ENCODE results near the gene TMEM165. TPM values are rescaled to one million over a fixed set of nuclear protein-coding genes. Genes with fewer than 3 reads are reported as not detected.

TMEM165 gene
- total and polyA plus RNA-seq, 10 of the 15 experiments (the other 5 are each of a cell fraction or from before 2014, with no cell fraction given): 18.3 to 141 (median 81.1) TPM

GRCh38 chr4:55381502-55381901, 14.3 kb upstream of the TMEM165 start:
- no peaks in the 10 kb centered on the region for H3K36me3 ChIP-seq (ENCODE audit: control insufficient read depth in 2 of 2, insufficient read depth in 2 of 2, low read length in 1 of 2)
- intact Hi-C loops (cut with micrococcal nuclease; ENCODE audit: unreplicated experiment) (no loop called here), in situ Hi-C loops (cut with MboI) (no loop called here)
- no peaks in the 10 kb centered on the region for H3K9me3 ChIP-seq (replicated peaks; ENCODE audit: control insufficient read depth, insufficient read depth, low read length)
- no peak overlapping the region for H3K9ac ChIP-seq (ENCODE audit: control insufficient read depth, insufficient read depth, low read length)
- TF ChIP-seq ZNF217 (IDR thresholded peaks at IDR 0.05): no peak
- TF ChIP-seq RB1 (IDR thresholded peaks at IDR 0.05; ENCODE audit: borderline replicate concordance): no peak
- no peak for TF ChIP-seq CBFB (IDR thresholded peaks at IDR 0.05; ENCODE audit: low read depth)
- TF ChIP-seq ZNF207 (IDR thresholded peaks at IDR 0.05; ENCODE audit: borderline replicate concordance): no peak
- no peak for TF ChIP-seq IKZF1 (conservative IDR thresholded peaks at IDR 0.05)
- no peak for TF ChIP-seq JUND (IDR thresholded peaks at IDR 0.05; ENCODE audit: low read depth, low read length)
- no peak for TF ChIP-seq TCF3 (IDR thresholded peaks at IDR 0.05; ENCODE audit: borderline replicate concordance, insufficient read depth, low read depth, low read length)
- no peak overlapping the region for H3K27ac ChIP-seq (ENCODE audit: control insufficient read depth, insufficient read depth)
- ChIA-PET RAD21 (ENCODE audit: unreplicated experiment) (no interaction called here), POLR2A (no interaction called here), SMC1A (ENCODE audit: uncharacterized antibody, unreplicated experiment) (no interaction called here), CTCF (no interaction called here)
- BruUV-seq (replicated peaks): no TSS peak
- no peak for ATAC-seq
- no peak for DNase-seq (ENCODE audit: low read depth, low spot score)
- no peak overlapping the region for H2AFZ ChIP-seq (ENCODE audit: control insufficient read depth, low read depth, low read length)
- WGBS (ENCODE audit: insufficient coverage, insufficient replicate concordance, low lambda C conversion rate, missing lambda C conversion rate): 62% methylated on average over 7 of the region's 7 CpGs
- no peaks in the 10 kb centered on the region for H3K79me2 ChIP-seq (ENCODE audit: control insufficient read depth, insufficient read depth, low read length)
- no peaks in the 10 kb centered on the region; a peak in 1 of 4 replicates for H3K27me3 ChIP-seq (replicated peaks in 1 of 2; ENCODE audit: control insufficient read depth in 2 of 2, insufficient read depth in 2 of 2, low read length in 1 of 2)
- H4K20me1 ChIP-seq (ENCODE audit: control insufficient read depth, insufficient read depth): no peaks in the 10 kb centered on the region
- H3K4me3 ChIP-seq: no peak overlapping the region
- H3K4me1 ChIP-seq (ENCODE audit: control insufficient read depth, insufficient read depth, low read length): no peaks in the 10 kb centered on the region
- FAIRE-seq: no peak
- H3K4me2 ChIP-seq (ENCODE audit: control insufficient read depth, insufficient read depth): no peak overlapping the region

GRCh38 chr4:55382488-55383003, 13.2 kb upstream of the TMEM165 start:
- 58% methylated on average over 3 of the region's 3 CpGs for WGBS (ENCODE audit: insufficient coverage, insufficient replicate concordance, low lambda C conversion rate, missing lambda C conversion rate)
- TF ChIP-seq IRF3 (IDR thresholded peaks at IDR 0.05): no peak
- TF ChIP-seq IKZF1 (conservative IDR thresholded peaks at IDR 0.05): no peak
- no peak for TF ChIP-seq NFXL1 (IDR thresholded peaks at IDR 0.05; ENCODE audit: borderline replicate concordance)
- no peak for TF ChIP-seq NR2C2 (IDR thresholded peaks at IDR 0.05; ENCODE audit: borderline replicate concordance, control insufficient read depth, insufficient read length, low read depth)
- no peak for TF ChIP-seq RELA (IDR thresholded peaks at IDR 0.05; ENCODE audit: borderline replicate concordance, partially characterized antibody)
- TF ChIP-seq ZBED1 (IDR thresholded peaks at IDR 0.05; ENCODE audit: borderline replicate concordance): no peak
- no peak for TF ChIP-seq SMAD1 (IDR thresholded peaks at IDR 0.05; ENCODE audit: low read depth, partially characterized antibody)
- no peak for TF ChIP-seq ZNF384 (IDR thresholded peaks at IDR 0.05; ENCODE audit: borderline replicate concordance, low read depth, low read length)
- no peak for TF ChIP-seq KLF5 (IDR thresholded peaks at IDR 0.05; ENCODE audit: partially characterized antibody)
- TF ChIP-seq PKNOX1 (IDR thresholded peaks at IDR 0.05): no peak
- no peak for TF ChIP-seq ZNF24 (IDR thresholded peaks at IDR 0.05)
- no peak for DNase-seq (ENCODE audit: low read depth, low spot score)
- no peak for ATAC-seq
- CTCF ChIA-PET: no interaction called here
- SMC1A ChIA-PET (ENCODE audit: uncharacterized antibody, unreplicated experiment): no interaction called here
- intact Hi-C loops (cut with micrococcal nuclease; ENCODE audit: unreplicated experiment): no loop called here
- no peaks in the 10 kb centered on the region for H3K9me3 ChIP-seq (replicated peaks; ENCODE audit: control insufficient read depth, insufficient read depth, low read length)
- BruUV-seq (replicated peaks): no TSS peak
- POLR2A ChIA-PET: no interaction called here
- H3K4me1 ChIP-seq (ENCODE audit: control insufficient read depth, insufficient read depth, low read length): no peaks in the 10 kb centered on the region
- no peaks in the 10 kb centered on the region for H4K20me1 ChIP-seq (ENCODE audit: control insufficient read depth, insufficient read depth)
- H3K4me2 ChIP-seq (ENCODE audit: control insufficient read depth, insufficient read depth): no peak overlapping the region
- FAIRE-seq: no peak
- H2AFZ ChIP-seq (ENCODE audit: control insufficient read depth, low read depth, low read length): no peak overlapping the region
- no peak overlapping the region for H3K27ac ChIP-seq (ENCODE audit: control insufficient read depth, insufficient read depth)
- no peaks in the 10 kb centered on the region for H3K79me2 ChIP-seq (ENCODE audit: control insufficient read depth, insufficient read depth, low read length)
- no peak overlapping the region for H3K4me3 ChIP-seq
- RAD21 ChIA-PET (ENCODE audit: unreplicated experiment): interaction anchor here (0.7 kb wide), 1 partner anchor 351 kb away, joined by 3 read pairs; no protein-coding TSS in a partner anchor
- H3K9ac ChIP-seq (ENCODE audit: control insufficient read depth, insufficient read depth, low read length): no peak overlapping the region
- H3K36me3 ChIP-seq (ENCODE audit: control insufficient read depth in 2 of 2, insufficient read depth in 2 of 2, low read length in 1 of 2): no peaks in the 10 kb centered on the region
- in situ Hi-C loops (cut with MboI): no loop called here
- H3K27me3 ChIP-seq (replicated peaks in 1 of 2; ENCODE audit: control insufficient read depth in 2 of 2, insufficient read depth in 2 of 2, low read length in 1 of 2): no peaks in the 10 kb centered on the region
